HPDE6-E6E7 (cell line): Measurements from ENCODE around the gene HNRNPC.
"Not testable (repeated sequence)": the region's sequence is repeated elsewhere in the genome, so short reads cannot be mapped to it uniquely, and the experiment has no call there.

Experiments used
- DNase-seq: peaks from one replicate; pipeline ENCODE4 v3.0.0; 2011; ENCODE audit warnings: missing footprints; ENCODE audit errors: extremely low spot score

HNRNPC gene

GRCh38 chr14:21191809-21192446 is 77.3 kb downstream of the HNRNPC start:
- peak; percentile 35 for DNase-seq

- no peak for DNase-seq
Measured at GRCh38 chr14:21191261-21191808, 77.9 kb downstream of the HNRNPC start.

GRCh38 chr14:21185491-21185890 is 83.8 kb downstream of the HNRNPC start:
- no peak for DNase-seq

- DNase-seq: no peak
Measured at GRCh38 chr14:21184254-21184653, 85.0 kb downstream of the HNRNPC start.

- no peak for DNase-seq
Measured at GRCh38 chr14:21182166-21182565, 87.1 kb downstream of the HNRNPC start.

GRCh38 chr14:21171128-21171527 is 98.1 kb downstream of the HNRNPC start:
- no peak for DNase-seq

- DNase-seq: no peak
Measured at GRCh38 chr14:21169573-21169972, 99.7 kb downstream of the HNRNPC start.

- DNase-seq: no peak
Measured at GRCh38 chr14:21168055-21168454, 101.2 kb downstream of the HNRNPC start.

- not testable (repeated sequence) for DNase-seq
Measured at GRCh38 chr14:21165670-21166069, 103.6 kb downstream of the HNRNPC start.

- not testable (repeated sequence) for DNase-seq
Measured at GRCh38 chr14:21165002-21165605, 104.1 kb downstream of the HNRNPC start.

GRCh38 chr14:21163871-21164291 is 105.4 kb downstream of the HNRNPC start:
- DNase-seq: no peak

- no peak for DNase-seq
Measured at GRCh38 chr14:21162081-21162480, 107.2 kb downstream of the HNRNPC start.

- no peak for DNase-seq
Measured at GRCh38 chr14:21160061-21160610, 109.1 kb downstream of the HNRNPC start.
